ENCODE measurements around the gene XPO4. TPM values are rescaled to one million over a fixed set of nuclear protein-coding genes. Genes with fewer than 3 reads are reported as not detected.

The XPO4 gene
- total and polyA plus RNA-seq, 9 donors, result 4.3 to 20.6 (median 13.4) TPM

GRCh38 chr13:20815464-20815863 lies 87.1 kb downstream of the XPO4 start:
- DNase-seq, result no peak
- no peaks in the 10 kb centered on the region for H3K9me3 ChIP-seq
- intact Hi-C loops (cut with DNase I), result no loop called here
- H3K27me3 ChIP-seq, result no peaks in the 10 kb centered on the region
- H3K4me3 ChIP-seq, result no peak overlapping the region
- no peaks in the 10 kb centered on the region for H3K36me3 ChIP-seq
- WGBS, 3 donors, result 61 to 71% (median 67%) methylated on average over 1 of the region's 1 CpG
- TF ChIP-seq EP300 (IDR thresholded peaks at IDR 0.05) (no peak), CTCF (IDR thresholded peaks at IDR 0.05) (no peak), POLR2A (IDR thresholded peaks at IDR 0.05) (no peak)
- H3K4me1 ChIP-seq (ENCODE audit: insufficient read depth), result peaks cover 5% of the 10 kb centered on the region
- H3K27ac ChIP-seq, result no peak overlapping the region

GRCh38 chr13:20814224-20814910 lies 88.2 kb downstream of the XPO4 start:
- H3K27ac ChIP-seq, result no peak overlapping the region
- 18 to 29% (median 20%) methylated on average over 5 of the region's 5 CpGs for WGBS, 3 donors

GRCh38 chr13:20812890-20813289 lies 89.7 kb downstream of the XPO4 start:
- Histone ChIP-seq H3K36me3 (no peaks in the 10 kb centered on the region), H3K27me3 (no peaks in the 10 kb centered on the region), H3K27ac (no peak overlapping the region), H3K4me1 (ENCODE audit: insufficient read depth) (peaks cover 5% of the 10 kb centered on the region), H3K9me3 (no peaks in the 10 kb centered on the region), H3K4me3 (no peak overlapping the region)
- WGBS, 3 donors, result 91 to 95% (median 93%) methylated on average over 7 of the region's 7 CpGs
- no peak for DNase-seq
- intact Hi-C loops (cut with DNase I), result no loop called here
- TF ChIP-seq POLR2A (IDR thresholded peaks at IDR 0.05) (no peak), CTCF (IDR thresholded peaks at IDR 0.05) (no peak), EP300 (IDR thresholded peaks at IDR 0.05) (no peak)

More at GRCh38 chr13:20814224-20814910, 88.2 kb downstream of the XPO4 start:
- H3K4me3 ChIP-seq, result no peak overlapping the region
- H3K9me3 ChIP-seq, result no peaks in the 10 kb centered on the region
- DNase-seq, result peak; percentile 71 to 85 (median 75)
- no peaks in the 10 kb centered on the region for H3K27me3 ChIP-seq
- intact Hi-C loops (cut with DNase I), result no loop called here
- H3K36me3 ChIP-seq, result no peaks in the 10 kb centered on the region
- H3K4me1 ChIP-seq (ENCODE audit: insufficient read depth), result peaks cover 5% of the 10 kb centered on the region
- no peak for TF ChIP-seq POLR2A (IDR thresholded peaks at IDR 0.05)
- TF ChIP-seq CTCF (IDR thresholded peaks at IDR 0.05), result no peak
- TF ChIP-seq EP300 (IDR thresholded peaks at IDR 0.05), result no peak

- Histone ChIP-seq H3K9me3 (no peaks in the 10 kb centered on the region), H3K27ac (no peak overlapping the region), H3K36me3 (no peaks in the 10 kb centered on the region), H3K4me3 (no peak overlapping the region), H3K4me1 (ENCODE audit: insufficient read depth) (peaks cover 5% of the 10 kb centered on the region), H3K27me3 (no peaks in the 10 kb centered on the region)
- 80 to 93% (median 87%) methylated on average over 2 of the region's 2 CpGs for WGBS, 3 donors
- intact Hi-C loops (cut with DNase I), result no loop called here
- TF ChIP-seq CTCF (IDR thresholded peaks at IDR 0.05) (no peak), EP300 (IDR thresholded peaks at IDR 0.05) (no peak)
- no peak for DNase-seq
Observed at GRCh38 chr13:20810808-20811207, 91.7 kb downstream of the XPO4 start.

All from ovary (tissue), 9 donors.